Smooth muscle cell (in vitro differentiated cells): ENCODE data around the gene EXOC5. TPM values are rescaled to one million over a fixed set of nuclear protein-coding genes. Genes with fewer than 3 reads are reported as not detected.

Experiments used
- DNase-seq: peaks from one replicate; lab custom pipeline; 2025; ENCODE audit not compliant: unreplicated experiment; lab: John Stamatoyannopoulos, UW
- H2AFZ ChIP-seq: fragments of 200-600 bp; sonication (generic); 2 replicates; pipeline ENCODE4 v1.6.0; 2016; ENCODE audit warnings: antibody characterized with exemption, low read depth, mild to moderate bottlenecking
- H3F3A ChIP-seq: fragments of 200-600 bp; sonication (generic); 2 replicates; pipeline ENCODE4 v1.6.0; 2017; ENCODE audit warnings: antibody characterized with exemption, low read depth
- H3K27ac ChIP-seq: fragments of 200-600 bp; sonication (generic); 2 replicates; pipeline ENCODE4 v1.5.1; 2016; ENCODE audit warnings: low read depth, mild to moderate bottlenecking
- H3K27me3 ChIP-seq: fragments of 200-600 bp; sonication (generic); 2 replicates; pipeline ENCODE4 v1.6.1; 2016; ENCODE audit warnings: low read depth, mild to moderate bottlenecking
- H3K36me3 ChIP-seq: fragments of 200-600 bp; sonication (generic); 2 replicates; pipeline ENCODE4 v1.5.1; 2016; ENCODE audit warnings: low read depth
- H3K4me1 ChIP-seq: fragments of 200-600 bp; sonication (generic); 2 replicates; pipeline ENCODE4 v1.5.1; 2016; ENCODE audit warnings: low read depth
- H3K4me2 ChIP-seq: fragments of 200-600 bp; sonication (generic); 2 replicates; pipeline ENCODE4 v1.6.0; 2016; ENCODE audit warnings: mild to moderate bottlenecking
- H3K4me3 ChIP-seq: fragments of 200-600 bp; sonication (generic); 2 replicates; pipeline ENCODE4 v1.5.1; 2016; ENCODE audit warnings: mild to moderate bottlenecking
- H3K79me2 ChIP-seq: fragments of 200-600 bp; sonication (generic); 2 replicates; pipeline ENCODE4 v1.6.0; 2016; ENCODE audit warnings: low read depth, mild to moderate bottlenecking
- H3K9ac ChIP-seq: fragments of 200-600 bp; sonication (generic); 2 replicates; pipeline ENCODE4 v1.6.0; 2016; ENCODE audit warnings: low read depth
- H3K9me3 ChIP-seq: fragments of 200-600 bp; sonication (generic); replicated peaks from 2 replicates; pipeline ENCODE4 v1.5.1; 2016; ENCODE audit warnings: low read depth
- H4K20me1 ChIP-seq: fragments of 200-600 bp; sonication (generic); 2 replicates; pipeline ENCODE4 v1.6.0; 2016; ENCODE audit warnings: low read depth
- CTCF ChIP-seq: fragments of 200-600 bp; sonication (generic); IDR thresholded peaks from 2 replicates; pipeline ENCODE4 v1.5.1; 2017; ENCODE audit warnings: borderline replicate concordance, mild to moderate bottlenecking, antibody characterized with exemption; ENCODE audit not compliant: insufficient read depth, poor library complexity, severe bottlenecking
- WGBS: methylation state at CpG from one replicate; pipeline ENCODE4 v1.1.7; 2016; ENCODE audit warnings: low lambda C conversion rate; 5-methylcytosine and 5-hydroxymethylcytosine counted together
- polyA plus RNA-seq: library from polyadenylated mRNA; unstranded; fragments of >200 nt; fragmentation: Nextera tagmentation; extraction: Ambion mirVana; gene quantifications from 2 replicates; pipeline ENCODE4 v1.2.1, GENCODE V29; 2016
- total RNA-seq: library from RNA; depleted of rRNA; stranded (reverse); fragments of >200 nt; gene quantifications from 2 replicates; pipeline ENCODE4 v1.2.3, GENCODE V29; 2014

EXOC5 gene
- total and polyA plus RNA-seq, 2 experiments from 2014 or later = 50.6 to 56.4 TPM

GRCh38 chr14:57168138-57168679 is 100.5 kb downstream of the EXOC5 start:
- no peaks in the 10 kb centered on the region for H3F3A ChIP-seq
- H3K4me2 ChIP-seq = no peak overlapping the region
- no peaks in the 10 kb centered on the region for H3K4me1 ChIP-seq
- DNase-seq = no peak
- H4K20me1 ChIP-seq = no peaks in the 10 kb centered on the region
- no peak overlapping the region for H3K9ac ChIP-seq
- no peak overlapping the region for H2AFZ ChIP-seq
- no peak overlapping the region for H3K4me3 ChIP-seq
- no peaks in the 10 kb centered on the region for H3K36me3 ChIP-seq
- H3K27me3 ChIP-seq = no peaks in the 10 kb centered on the region
- no peak for TF ChIP-seq CTCF
- H3K9me3 ChIP-seq = no peaks in the 10 kb centered on the region
- no peak overlapping the region for H3K27ac ChIP-seq
- WGBS = 57% methylated on average over 2 of the region's 2 CpGs
- H3K79me2 ChIP-seq = no peaks in the 10 kb centered on the region

GRCh38 chr14:57161583-57162234 is 107.0 kb downstream of the EXOC5 start:
- WGBS = 63% methylated on average over 8 of the region's 8 CpGs
- Histone ChIP-seq H3K27ac (no peak overlapping the region), H3F3A (no peaks in the 10 kb centered on the region), H3K27me3 (peaks cover 7% of the 10 kb centered on the region), H2AFZ (no peak overlapping the region), H3K36me3 (no peaks in the 10 kb centered on the region), H3K9me3 (no peaks in the 10 kb centered on the region), H3K4me2 (no peak overlapping the region), H3K79me2 (no peaks in the 10 kb centered on the region), H4K20me1 (no peaks in the 10 kb centered on the region), H3K9ac (no peak overlapping the region), H3K4me3 (no peak overlapping the region), H3K4me1 (no peaks in the 10 kb centered on the region)
- TF ChIP-seq CTCF = no peak
- DNase-seq = no peak

- H3F3A ChIP-seq = no peaks in the 10 kb centered on the region
- no peaks in the 10 kb centered on the region for H3K36me3 ChIP-seq
- DNase-seq = no peak
- H3K4me2 ChIP-seq = no peak overlapping the region
- H3K4me3 ChIP-seq = no peak overlapping the region
- H3K4me1 ChIP-seq = no peaks in the 10 kb centered on the region
- WGBS = 74% methylated on average over 6 of the region's 6 CpGs
- no peaks in the 10 kb centered on the region for H3K9me3 ChIP-seq
- no peak for TF ChIP-seq CTCF
- H2AFZ ChIP-seq = no peak overlapping the region
- no peaks in the 10 kb centered on the region for H4K20me1 ChIP-seq
- no peaks in the 10 kb centered on the region for H3K79me2 ChIP-seq
- H3K9ac ChIP-seq = no peak overlapping the region
- H3K27ac ChIP-seq = no peak overlapping the region
- peaks cover 7% of the 10 kb centered on the region for H3K27me3 ChIP-seq
Measured at GRCh38 chr14:57160333-57160732, 108.4 kb downstream of the EXOC5 start.

GRCh38 chr14:57153286-57153685 is 115.4 kb downstream of the EXOC5 start:
- Histone ChIP-seq H4K20me1 (no peaks in the 10 kb centered on the region), H3K4me2 (no peak overlapping the region), H3K36me3 (no peaks in the 10 kb centered on the region), H3K27me3 (peaks cover 7% of the 10 kb centered on the region), H2AFZ (no peak overlapping the region), H3K9me3 (no peaks in the 10 kb centered on the region), H3K4me3 (no peak overlapping the region), H3F3A (no peaks in the 10 kb centered on the region), H3K4me1 (no peaks in the 10 kb centered on the region), H3K79me2 (no peaks in the 10 kb centered on the region), H3K27ac (no peak overlapping the region), H3K9ac (no peak overlapping the region)
- WGBS = 93% methylated on average over 4 of the region's 4 CpGs
- TF ChIP-seq CTCF = no peak
- no peak for DNase-seq
